Stimulated activated CD8-positive, alpha-beta memory T cell treated with anti-CD3 and anti-CD28 coated beads, Interleukin-7, amount 100 ng/mL, for 4 hours (primary cell): Measurements from ENCODE around the gene PIAS3.
"Not testable (repeated sequence)": the region's sequence is repeated elsewhere in the genome, so short reads cannot be mapped to it uniquely, and the experiment has no call there.

ENCODE experiments used
- DNase-seq, 2 donors: peaks; one replicate each; pipeline ENCODE4 v3.0.0-alpha.2; 2020; ENCODE audit warnings: low read depth in 2 of 2

PIAS3 gene

GRCh38 chr1:145874646-145875045 lies 15.8 kb upstream of the PIAS3 start:
- no peak for DNase-seq

GRCh38 chr1:145871994-145872924 lies 13.4 kb upstream of the PIAS3 start:
- peak in 1 of 2 donors; percentile 10 for DNase-seq

- no peak for DNase-seq
Observed at GRCh38 chr1:145868232-145868631, 9.4 kb upstream of the PIAS3 start.

GRCh38 chr1:145863282-145864018 lies 4.6 kb upstream of the PIAS3 start:
- DNase-seq = no peak

- DNase-seq = peak; percentile 51 to 75
Observed at GRCh38 chr1:145859491-145860023, 676 bp upstream of the PIAS3 start.

GRCh38 chr1:145858238-145858900 lies 512 bp downstream of the PIAS3 start:
- peak; percentile 26 to 66 for DNase-seq

GRCh38 chr1:145857170-145857569 lies 1.7 kb downstream of the PIAS3 start:
- DNase-seq = no peak

- no peak for DNase-seq
Observed at GRCh38 chr1:145855426-145855948, 3.4 kb downstream of the PIAS3 start.

GRCh38 chr1:145849356-145850160 lies 9.3 kb downstream of the PIAS3 start:
- no peak for DNase-seq

- DNase-seq = no peak
Observed at GRCh38 chr1:145847827-145848226, 11.1 kb downstream of the PIAS3 start.

GRCh38 chr1:145846201-145846612 lies 12.7 kb downstream of the PIAS3 start:
- DNase-seq = no peak

GRCh38 chr1:145845514-145846161 lies 13.2 kb downstream of the PIAS3 start, which contains the start of gene NUDT17:
TSS of gene NUDT17 (plus strand) at chr1:145845630. CDS start at chr1:145845641, 11 bp downstream.
- DNase-seq = peak; percentile 53 to 64

GRCh38 chr1:145845144-145845513 lies 13.8 kb downstream of the PIAS3 start:
- no peak for DNase-seq

- DNase-seq = no peak
Observed at GRCh38 chr1:145843031-145843430, 15.8 kb downstream of the PIAS3 start.

GRCh38 chr1:145837656-145838055 lies 21.2 kb downstream of the PIAS3 start:
- DNase-seq = no peak

- DNase-seq = not testable (repeated sequence)
Observed at GRCh38 chr1:145830810-145831209, 28.1 kb downstream of the PIAS3 start.

GRCh38 chr1:145828367-145829026 lies 30.4 kb downstream of the PIAS3 start:
- DNase-seq = no peak

GRCh38 chr1:145827966-145828365 lies 30.9 kb downstream of the PIAS3 start:
- no peak for DNase-seq

- DNase-seq = no peak
Observed at GRCh38 chr1:145826030-145826429, 32.9 kb downstream of the PIAS3 start.

GRCh38 chr1:145824499-145824842 lies 34.4 kb downstream of the PIAS3 start:
- no peak for DNase-seq
